Hepatocyte (in vitro differentiated cells): ENCODE results near the gene CSRP2.

Source experiments
- CTCF ChIP-seq: fragments of 200-600 bp; sonication (generic); IDR thresholded peaks from 2 replicates; pipeline ENCODE4 v1.5.1; 2016; ENCODE audit warnings: antibody characterized with exemption, mild to moderate bottlenecking; ENCODE audit not compliant: poor library complexity
- EZH2 ChIP-seq: fragments of 200-600 bp; sonication (generic); IDR thresholded peaks from 2 replicates; pipeline ENCODE4 v1.6.1; 2016; ENCODE audit warnings: antibody characterized with exemption, mild to moderate bottlenecking, borderline replicate concordance
- EZH2phosphoT487 ChIP-seq: fragments of 200-600 bp; sonication (generic); IDR thresholded peaks from one replicate; pipeline ENCODE4 v1.6.1; 2018; ENCODE audit warnings: antibody characterized with exemption, mild to moderate bottlenecking, low read depth, moderate library complexity; ENCODE audit not compliant: unreplicated experiment, severe bottlenecking

GRCh38 chr12:76883151-76883550, 4.3 kb upstream of the CSRP2 start:
- TF ChIP-seq EZH2 (no peak), CTCF (no peak), EZH2phosphoT487 (no peak)
